CD4-positive, alpha-beta T cell treated with Interleukin-12 subunit alpha and Interleukin-12 subunit beta, for 1 hour (primary cell): ENCODE results near the gene UBA52.
"Not testable (repeated sequence)": the region's sequence is repeated elsewhere in the genome, so short reads cannot be mapped to it uniquely, and the experiment has no call there.

Experiments used
- DNase-seq: peaks from one replicate; pipeline ENCODE4 v3.0.0-alpha.2; 2020

UBA52 gene

GRCh38 chr19:18593367-18594095, 21.9 kb downstream of the UBA52 start:
- DNase-seq, result no peak

- peak; percentile 82 for DNase-seq
Measured at GRCh38 chr19:18594096-18594823, 22.6 kb downstream of the UBA52 start.

- DNase-seq, result no peak
Measured at GRCh38 chr19:18594824-18595373, 23.2 kb downstream of the UBA52 start.

- DNase-seq, result no peak
Measured at GRCh38 chr19:18595475-18595874, 23.8 kb downstream of the UBA52 start.

GRCh38 chr19:18596752-18597157, 25.1 kb downstream of the UBA52 start:
- DNase-seq, result peak; percentile 30

GRCh38 chr19:18597809-18598660, 26.4 kb downstream of the UBA52 start:
- DNase-seq, result no peak

GRCh38 chr19:18599485-18599884, 27.8 kb downstream of the UBA52 start:
- no peak for DNase-seq

GRCh38 chr19:18600692-18601397, 29.2 kb downstream of the UBA52 start:
- not testable (repeated sequence) for DNase-seq

- DNase-seq, result no peak
Measured at GRCh38 chr19:18601875-18602274, 30.2 kb downstream of the UBA52 start.

- no peak for DNase-seq
Measured at GRCh38 chr19:18603255-18603957, 31.7 kb downstream of the UBA52 start.

- no peak for DNase-seq
Measured at GRCh38 chr19:18603958-18604819, 32.5 kb downstream of the UBA52 start.

- DNase-seq, result no peak
Measured at GRCh38 chr19:18604820-18605159, 33.1 kb downstream of the UBA52 start.

- no peak for DNase-seq
Measured at GRCh38 chr19:18605196-18605545, 33.5 kb downstream of the UBA52 start.

- DNase-seq, result no peak
Measured at GRCh38 chr19:18605546-18606280, 34.1 kb downstream of the UBA52 start.

- DNase-seq, result no peak
Measured at GRCh38 chr19:18606281-18607225, 34.9 kb downstream of the UBA52 start, which contains the start of gene CRLF1. Gene CRLF1, minus strand, starts transcription at chr19:18606799. Its CDS starts 143 bp downstream, at chr19:18606656.

GRCh38 chr19:18607226-18608101, 35.8 kb downstream of the UBA52 start:
- no peak for DNase-seq

- DNase-seq, result no peak
Measured at GRCh38 chr19:18608102-18608804, 36.6 kb downstream of the UBA52 start.
